DND-41 (cell line): ENCODE results near the gene SLC18A2.
"Not testable (repeated sequence)": the region's sequence is repeated elsewhere in the genome, so short reads cannot be mapped to it uniquely, and the experiment has no call there.

Source experiments
- ATAC-seq: fragments of 200-7000 bp; cut with Tn5 transposase; 3 replicates; pipeline ENCODE4 v1.9.1; 2021; ENCODE audit warnings: low read depth; ENCODE audit not compliant: insufficient read depth
- DNase-seq: peaks from one replicate; pipeline ENCODE4 v3.0.0-alpha.2; 2020
- H2AFZ ChIP-seq: 2 replicates; pipeline ENCODE4 v1.6.0; 2012; ENCODE audit warnings: low read depth, low read length
- H3K27ac ChIP-seq: 2 replicates; pipeline ENCODE4 v1.5.1; 2012; ENCODE audit warnings: low read length, inconsistent platforms
- H3K27me3 ChIP-seq: fragments of 200-600 bp; sonication (generic); 2 replicates; pipeline ENCODE4 v1.6.0; 2012; ENCODE audit warnings: low read length, mild to moderate bottlenecking, inconsistent platforms; ENCODE audit not compliant: insufficient read depth, poor library complexity
- H3K36me3 ChIP-seq: 2 replicates; pipeline ENCODE4 v1.5.1; 2012; ENCODE audit warnings: low read length, inconsistent platforms; ENCODE audit not compliant: insufficient read depth
- H3K4me1 ChIP-seq: 2 replicates; pipeline ENCODE4 v1.5.1; 2012; ENCODE audit warnings: mild to moderate bottlenecking, low read length; ENCODE audit not compliant: insufficient read depth
- H3K4me2 ChIP-seq: 2 replicates; pipeline ENCODE4 v1.6.0; 2012; ENCODE audit warnings: mild to moderate bottlenecking, moderate library complexity, low read length, inconsistent platforms; ENCODE audit not compliant: insufficient read depth
- H3K4me3 ChIP-seq, 2 experiments: fragments of 200-600 bp in 1 of 2; shearing (Covaris generic) in 1 of 2; 2 replicates each; pipeline ENCODE4 v1.5.1; 2012 to 2016; ENCODE audit warnings: inconsistent platforms in 2 of 2, low read length in 2 of 2, mild to moderate bottlenecking in 2 of 2, low read depth in 1 of 2, moderate library complexity in 1 of 2
- H3K79me2 ChIP-seq: 2 replicates; pipeline ENCODE4 v1.6.0; 2012; ENCODE audit warnings: low read length, inconsistent platforms; ENCODE audit not compliant: insufficient read depth
- H3K9ac ChIP-seq: 2 replicates; pipeline ENCODE4 v1.6.0; 2012; ENCODE audit warnings: low read depth, mild to moderate bottlenecking, inconsistent platforms, low read length, moderate library complexity
- H3K9me3 ChIP-seq: 2 replicates; pipeline ENCODE4 v1.5.1; 2012; ENCODE audit warnings: low read length, moderate library complexity, mild to moderate bottlenecking, inconsistent platforms; ENCODE audit not compliant: insufficient read depth, severe bottlenecking
- H4K20me1 ChIP-seq: 2 replicates; pipeline ENCODE4 v1.6.0; 2012; ENCODE audit warnings: low read length; ENCODE audit not compliant: insufficient read depth
- CTCF ChIP-seq: IDR thresholded peaks from 2 replicates; pipeline ENCODE4 v1.5.1; 2012; ENCODE audit warnings: borderline replicate concordance, low read length, moderate library complexity, mild to moderate bottlenecking; ENCODE audit not compliant: poor library complexity, severe bottlenecking; ENCODE audit errors: extremely low read depth
- EZH2 ChIP-seq: IDR thresholded peaks from 3 replicates; pipeline ENCODE4 v1.6.1; 2012; ENCODE audit warnings: borderline replicate concordance, low read depth, mild to moderate bottlenecking, moderate library complexity, low read length, inconsistent platforms; ENCODE audit not compliant: severe bottlenecking

Gene SLC18A2

GRCh38 chr10:117284716-117285494 lies 44.0 kb downstream of the SLC18A2 start:
- Histone ChIP-seq H3K36me3 (peaks cover 66% of the 10 kb centered on the region), H3K4me2 (no peak overlapping the region), H3K27me3 (no peaks in the 10 kb centered on the region), H3K27ac (no peak overlapping the region), H4K20me1 (no peaks in the 10 kb centered on the region), H3K4me3 (no peak overlapping the region), H3K4me1 (no peaks in the 10 kb centered on the region), H3K9me3 (no peaks in the 10 kb centered on the region), H2AFZ (no peak overlapping the region), H3K9ac (no peak overlapping the region), H3K79me2 (no peaks in the 10 kb centered on the region)
- peak; percentile 33 for DNase-seq
- peak; percentile 39; the same call in 1 of the 3 replicates for ATAC-seq
- TF ChIP-seq EZH2 (no peak), CTCF (no peak)

DNA sequence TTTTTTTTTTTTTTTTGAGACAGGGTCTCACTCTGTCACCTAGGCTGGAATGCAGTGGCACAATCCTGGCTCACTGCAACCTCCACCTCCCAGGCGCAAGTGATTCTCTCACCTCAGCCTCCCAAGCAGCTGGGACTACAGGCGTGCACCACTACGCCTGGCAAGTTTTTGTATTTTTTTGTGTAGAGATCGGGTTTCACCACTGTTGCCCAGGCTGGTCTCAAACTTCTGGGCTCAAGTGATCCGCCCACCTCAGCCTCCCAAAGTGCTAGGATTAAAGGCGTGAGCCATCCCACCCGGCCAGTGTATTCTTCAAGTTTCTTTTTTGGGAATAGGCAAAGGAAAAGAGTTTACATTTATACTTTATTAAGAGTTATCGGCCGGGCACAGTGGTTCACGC lies 50.0 kb downstream of the SLC18A2 start:
- H4K20me1 ChIP-seq, DNase-seq, H2AFZ ChIP-seq, H3K27ac ChIP-seq, H3K9ac ChIP-seq, H3K9me3 ChIP-seq, H3K4me3 ChIP-seq, H3K4me2 ChIP-seq, ATAC-seq, H3K27me3 ChIP-seq, H3K4me1 ChIP-seq: not testable (repeated sequence)
- Histone ChIP-seq H3K36me3 (peaks cover 42% of the 10 kb centered on the region), H3K79me2 (peaks cover 15% of the 10 kb centered on the region; the same call in 1 of the 2 replicates)

DNA sequence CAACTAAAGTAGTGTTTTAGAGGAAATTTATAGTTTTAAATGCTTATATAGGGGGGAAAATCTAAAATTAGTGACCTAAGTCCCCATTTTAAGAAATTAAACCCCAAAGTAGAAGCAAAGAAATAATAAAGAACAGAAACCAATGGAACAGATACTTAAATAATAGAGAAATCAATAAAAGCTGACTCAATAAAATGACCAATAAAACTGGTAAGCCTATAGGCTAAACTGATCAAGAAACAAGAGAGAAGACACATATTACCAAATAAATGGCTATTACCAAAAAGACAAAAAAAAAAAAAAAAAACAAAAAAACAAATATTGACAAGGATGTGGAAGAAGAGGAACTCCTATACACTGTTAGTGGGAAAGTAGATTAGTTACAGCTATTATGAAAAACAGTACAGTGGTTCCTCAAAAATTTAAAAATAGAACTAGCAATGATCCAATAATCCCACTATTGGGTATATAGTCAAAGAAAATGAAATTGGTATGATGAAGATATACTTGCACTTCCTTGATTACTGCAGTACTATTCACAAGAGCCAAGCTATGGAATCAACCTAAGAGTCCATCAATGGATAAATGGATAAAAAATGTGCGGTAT lies 53.2 kb downstream of the SLC18A2 start:
- Histone ChIP-seq H3K27ac (no peak overlapping the region), H2AFZ (no peak overlapping the region), H3K4me1 (no peaks in the 10 kb centered on the region), H4K20me1 (peaks cover 7% of the 10 kb centered on the region; the same call in 1 of the 2 replicates), H3K4me3 (no peak overlapping the region), H3K9me3 (no peaks in the 10 kb centered on the region), H3K4me2 (no peak overlapping the region), H3K79me2 (peaks cover 15% of the 10 kb centered on the region; the same call in 1 of the 2 replicates), H3K36me3 (peaks cover 12% of the 10 kb centered on the region), H3K27me3 (no peaks in the 10 kb centered on the region), H3K9ac (no peak overlapping the region)
- DNase-seq (no peak), ATAC-seq (no peak)
- no peak for TF ChIP-seq EZH2
- TF ChIP-seq CTCF = no peak

DNA sequence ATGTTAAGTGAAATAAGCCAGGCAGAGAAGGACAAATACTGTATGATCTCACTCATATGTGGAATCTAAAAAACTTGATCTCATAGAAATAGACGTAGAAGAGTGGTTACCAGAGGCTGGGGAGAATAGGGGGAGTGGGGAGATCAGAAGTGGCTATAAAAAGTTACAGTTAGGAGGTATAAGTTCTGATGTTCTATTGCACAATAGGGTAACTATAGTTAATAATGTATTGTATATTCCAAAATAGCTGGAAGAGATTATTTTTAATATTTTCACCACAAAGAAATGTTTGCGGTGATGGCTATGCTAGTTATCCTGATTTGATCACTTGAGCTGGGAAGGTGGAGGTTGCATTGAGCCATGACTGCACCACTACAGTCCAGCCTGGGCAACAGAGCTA lies 53.8 kb downstream of the SLC18A2 start:
- Histone ChIP-seq H3K9me3 (no peaks in the 10 kb centered on the region), H3K9ac (no peak overlapping the region), H4K20me1 (peaks cover 7% of the 10 kb centered on the region; the same call in 1 of the 2 replicates)

More for the DNA sequence above, 53.8 kb downstream of the SLC18A2 start:
- Histone ChIP-seq H3K4me2 (no peak overlapping the region), H2AFZ (no peak overlapping the region), H3K4me1 (no peaks in the 10 kb centered on the region), H3K4me3 (no peak overlapping the region), H3K27ac (no peak overlapping the region), H3K27me3 (no peaks in the 10 kb centered on the region), H3K79me2 (peaks cover 15% of the 10 kb centered on the region; the same call in 1 of the 2 replicates), H3K36me3 (peaks cover 6% of the 10 kb centered on the region)
- ATAC-seq (no peak), DNase-seq (no peak)
- TF ChIP-seq EZH2 = no peak
- TF ChIP-seq CTCF = no peak
